Measurements from ENCODE around the gene FAT2. TPM values are rescaled to one million over a fixed set of nuclear protein-coding genes. Genes with fewer than 3 reads are reported as not detected.
A peak's percentile ranks its signal among the peaks of the same experiment; 100 is the strongest.
"Not testable (repeated sequence)": the region's sequence is repeated elsewhere in the genome, so short reads cannot be mapped to it uniquely, and the experiment has no call there.

FAT2 gene
- total and polyA plus RNA-seq, 9 donors: 0.26 to 4.9 (median 0.49) TPM

GRCh38 chr5:151581812-151582583, 9.1 kb downstream of the FAT2 start:
- 34% methylated on average over 4 of the region's 6 CpGs for WGBS (ENCODE audit: insufficient coverage)
- Histone ChIP-seq H3K27ac (ENCODE audit: low read length) (no peak overlapping the region), H3K27me3 (ENCODE audit: control insufficient read depth, insufficient read depth, low read length) (no peaks in the 10 kb centered on the region), H3K4me3 (ENCODE audit: low read length) (no peak overlapping the region), H3K9me3 (replicated peaks; ENCODE audit: control insufficient read depth, low read depth, low read length) (no peaks in the 10 kb centered on the region), H3K4me1 (ENCODE audit: control insufficient read depth, insufficient read depth, low read length) (peaks cover 23% of the 10 kb centered on the region), H3K36me3 (ENCODE audit: control insufficient read depth, insufficient read depth, low read length) (no peaks in the 10 kb centered on the region)
- no peak for DNase-seq

GRCh38 chr5:151581347-151581746, 9.8 kb downstream of the FAT2 start:
- no peak overlapping the region for H3K4me3 ChIP-seq (ENCODE audit: low read length)
- no peaks in the 10 kb centered on the region for H3K9me3 ChIP-seq (replicated peaks; ENCODE audit: control insufficient read depth, low read depth, low read length)
- H3K4me1 ChIP-seq (ENCODE audit: control insufficient read depth, insufficient read depth, low read length): peaks cover 19% of the 10 kb centered on the region
- H3K27me3 ChIP-seq (ENCODE audit: control insufficient read depth, insufficient read depth, low read length): no peaks in the 10 kb centered on the region
- no peaks in the 10 kb centered on the region for H3K36me3 ChIP-seq (ENCODE audit: control insufficient read depth, insufficient read depth, low read length)
- no peak for DNase-seq
- H3K27ac ChIP-seq (ENCODE audit: low read length): no peak overlapping the region
- no CpG with 5 or more reads among the region's 4 CpGs for WGBS (ENCODE audit: insufficient coverage)

- H3K27me3 ChIP-seq (ENCODE audit: control insufficient read depth, insufficient read depth, low read length): peaks cover under 1% of the 10 kb centered on the region
Observed at GRCh38 chr5:151580858-151581257, 10.3 kb downstream of the FAT2 start.

GRCh38 chr5:151580239-151580638, 10.9 kb downstream of the FAT2 start:
- DNase-seq: no peak
- 43% methylated on average over 3 of the region's 9 CpGs for WGBS (ENCODE audit: insufficient coverage)

More at GRCh38 chr5:151580858-151581257, 10.3 kb downstream of the FAT2 start:
- WGBS (ENCODE audit: insufficient coverage): 62% methylated on average over 6 of the region's 6 CpGs
- DNase-seq: no peak
- H3K36me3 ChIP-seq (ENCODE audit: control insufficient read depth, insufficient read depth, low read length): no peaks in the 10 kb centered on the region
- no peak overlapping the region for H3K27ac ChIP-seq (ENCODE audit: low read length)
- peaks cover 14% of the 10 kb centered on the region for H3K4me1 ChIP-seq (ENCODE audit: control insufficient read depth, insufficient read depth, low read length)
- no peak overlapping the region for H3K4me3 ChIP-seq (ENCODE audit: low read length)
- no peaks in the 10 kb centered on the region for H3K9me3 ChIP-seq (replicated peaks; ENCODE audit: control insufficient read depth, low read depth, low read length)

GRCh38 chr5:151579146-151579545, 12.0 kb downstream of the FAT2 start:
- no CpG with 5 or more reads among the region's 1 CpG for WGBS (ENCODE audit: insufficient coverage)
- not testable (repeated sequence) for H3K4me3 ChIP-seq (ENCODE audit: low read length); DNase-seq; H3K27me3 ChIP-seq (ENCODE audit: control insufficient read depth, insufficient read depth, low read length); H3K36me3 ChIP-seq (ENCODE audit: control insufficient read depth, insufficient read depth, low read length); H3K9me3 ChIP-seq (replicated peaks; ENCODE audit: control insufficient read depth, low read depth, low read length); H3K27ac ChIP-seq (ENCODE audit: low read length)
- H3K4me1 ChIP-seq (ENCODE audit: control insufficient read depth, insufficient read depth, low read length): peaks cover 12% of the 10 kb centered on the region

More at GRCh38 chr5:151580239-151580638, 10.9 kb downstream of the FAT2 start:
- Histone ChIP-seq H3K36me3 (ENCODE audit: control insufficient read depth, insufficient read depth, low read length) (no peaks in the 10 kb centered on the region), H3K4me3 (ENCODE audit: low read length) (no peak overlapping the region), H3K27me3 (ENCODE audit: control insufficient read depth, insufficient read depth, low read length) (peaks cover 3% of the 10 kb centered on the region), H3K9me3 (replicated peaks; ENCODE audit: control insufficient read depth, low read depth, low read length) (no peaks in the 10 kb centered on the region), H3K27ac (ENCODE audit: low read length) (no peak overlapping the region), H3K4me1 (ENCODE audit: control insufficient read depth, insufficient read depth, low read length) (peaks cover 12% of the 10 kb centered on the region)

GRCh38 chr5:151578326-151579025, 12.7 kb downstream of the FAT2 start:
- H3K27ac ChIP-seq (ENCODE audit: low read length): no peak overlapping the region
- no peak for DNase-seq
- peaks cover 12% of the 10 kb centered on the region for H3K4me1 ChIP-seq (ENCODE audit: control insufficient read depth, insufficient read depth, low read length)
- H3K36me3 ChIP-seq (ENCODE audit: control insufficient read depth, insufficient read depth, low read length): no peaks in the 10 kb centered on the region
- no CpG with 5 or more reads among the region's 6 CpGs for WGBS (ENCODE audit: insufficient coverage)
- H3K9me3 ChIP-seq (replicated peaks; ENCODE audit: control insufficient read depth, low read depth, low read length): no peaks in the 10 kb centered on the region
- H3K27me3 ChIP-seq (ENCODE audit: control insufficient read depth, insufficient read depth, low read length): peaks cover 3% of the 10 kb centered on the region
- H3K4me3 ChIP-seq (ENCODE audit: low read length): no peak overlapping the region

GRCh38 chr5:151577566-151577965, 13.6 kb downstream of the FAT2 start:
- Histone ChIP-seq H3K27me3 (ENCODE audit: control insufficient read depth, insufficient read depth, low read length) (peaks cover 3% of the 10 kb centered on the region), H3K27ac (ENCODE audit: low read length) (no peak overlapping the region), H3K36me3 (ENCODE audit: control insufficient read depth, insufficient read depth, low read length) (no peaks in the 10 kb centered on the region), H3K4me1 (ENCODE audit: control insufficient read depth, insufficient read depth, low read length) (peaks cover 12% of the 10 kb centered on the region), H3K9me3 (replicated peaks; ENCODE audit: control insufficient read depth, low read depth, low read length) (no peaks in the 10 kb centered on the region), H3K4me3 (ENCODE audit: low read length) (no peak overlapping the region)
- 78% methylated on average over 4 of the region's 5 CpGs for WGBS (ENCODE audit: insufficient coverage)
- DNase-seq: peak; percentile 52

- no peaks in the 10 kb centered on the region for H3K9me3 ChIP-seq (replicated peaks; ENCODE audit: control insufficient read depth, low read depth, low read length)
- H3K36me3 ChIP-seq (ENCODE audit: control insufficient read depth, insufficient read depth, low read length): no peaks in the 10 kb centered on the region
- WGBS (ENCODE audit: insufficient coverage): no CpG with 5 or more reads among the region's 1 CpG
- no peaks in the 10 kb centered on the region for H3K4me1 ChIP-seq (ENCODE audit: control insufficient read depth, insufficient read depth, low read length)
- H3K27me3 ChIP-seq (ENCODE audit: control insufficient read depth, insufficient read depth, low read length): peaks cover 3% of the 10 kb centered on the region
- no peak for DNase-seq
- no peak overlapping the region for H3K4me3 ChIP-seq (ENCODE audit: low read length)
- H3K27ac ChIP-seq (ENCODE audit: low read length): no peak overlapping the region
Observed at GRCh38 chr5:151574444-151574996, 16.6 kb downstream of the FAT2 start.

- 78% methylated on average over 5 of the region's 8 CpGs for WGBS (ENCODE audit: insufficient coverage)
- H3K4me1 ChIP-seq (ENCODE audit: control insufficient read depth, insufficient read depth, low read length): no peaks in the 10 kb centered on the region
- no peak overlapping the region for H3K27ac ChIP-seq (ENCODE audit: low read length)
- H3K36me3 ChIP-seq (ENCODE audit: control insufficient read depth, insufficient read depth, low read length): no peaks in the 10 kb centered on the region
- H3K4me3 ChIP-seq (ENCODE audit: low read length): no peak overlapping the region
- DNase-seq: no peak
- no peaks in the 10 kb centered on the region for H3K9me3 ChIP-seq (replicated peaks; ENCODE audit: control insufficient read depth, low read depth, low read length)
- peaks cover 3% of the 10 kb centered on the region for H3K27me3 ChIP-seq (ENCODE audit: control insufficient read depth, insufficient read depth, low read length)
Observed at GRCh38 chr5:151572657-151573368, 18.3 kb downstream of the FAT2 start.

All from muscle of leg (tissue), 11 donors.